ENCODE results near the gene PRKACB. TPM values are rescaled to one million over a fixed set of nuclear protein-coding genes. Genes with fewer than 3 reads are reported as not detected.

Gene PRKACB

Small RNAs within 50 kb of the gene (small RNA-seq; reads per million reads assigned to genes)
- not detected for gene AL450063.1 (ENCODE audit: low read depth)
- gene RF00410 (ENCODE audit: low read depth): not detected

Data from mesenchymal stem cell (in vitro differentiated cells and primary cell).